VCaP (cell line): ENCODE results near the gene MALRD1.

Source experiments
- H3K27ac ChIP-seq: fragments of 450-650 bp; 2 replicates; pipeline ENCODE4 v1.5.1; 2017
- TF ChIP-seq, protein P1 (sequence below): fragments of 450-650 bp; conservative IDR thresholded peaks from 2 replicates; pipeline ENCODE4 v1.5.1; 2017; ENCODE audit warnings: mild to moderate bottlenecking, moderate library complexity

Gene MALRD1

DNA sequence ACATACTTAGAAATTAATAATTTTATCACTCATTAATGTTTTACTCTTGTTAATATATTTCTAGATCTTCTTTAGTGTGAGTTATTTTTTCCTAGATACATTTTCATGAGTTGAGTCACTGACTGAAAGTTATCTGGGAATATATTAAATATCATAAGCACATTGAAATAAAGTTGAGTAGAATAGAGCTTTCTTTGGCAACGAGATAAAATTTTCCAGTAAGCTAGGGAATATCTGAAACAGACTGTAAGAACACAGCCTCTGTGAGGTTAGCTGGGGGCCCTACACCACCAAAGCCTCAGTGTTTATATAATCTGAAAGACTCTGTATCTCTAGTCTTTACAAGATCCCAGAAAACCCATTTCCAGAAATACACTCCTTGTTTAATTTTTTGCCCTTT, 419.8 kb downstream of the MALRD1 start:
- no peak overlapping the region for H3K27ac ChIP-seq
- TF ChIP-seq, protein P1, sequence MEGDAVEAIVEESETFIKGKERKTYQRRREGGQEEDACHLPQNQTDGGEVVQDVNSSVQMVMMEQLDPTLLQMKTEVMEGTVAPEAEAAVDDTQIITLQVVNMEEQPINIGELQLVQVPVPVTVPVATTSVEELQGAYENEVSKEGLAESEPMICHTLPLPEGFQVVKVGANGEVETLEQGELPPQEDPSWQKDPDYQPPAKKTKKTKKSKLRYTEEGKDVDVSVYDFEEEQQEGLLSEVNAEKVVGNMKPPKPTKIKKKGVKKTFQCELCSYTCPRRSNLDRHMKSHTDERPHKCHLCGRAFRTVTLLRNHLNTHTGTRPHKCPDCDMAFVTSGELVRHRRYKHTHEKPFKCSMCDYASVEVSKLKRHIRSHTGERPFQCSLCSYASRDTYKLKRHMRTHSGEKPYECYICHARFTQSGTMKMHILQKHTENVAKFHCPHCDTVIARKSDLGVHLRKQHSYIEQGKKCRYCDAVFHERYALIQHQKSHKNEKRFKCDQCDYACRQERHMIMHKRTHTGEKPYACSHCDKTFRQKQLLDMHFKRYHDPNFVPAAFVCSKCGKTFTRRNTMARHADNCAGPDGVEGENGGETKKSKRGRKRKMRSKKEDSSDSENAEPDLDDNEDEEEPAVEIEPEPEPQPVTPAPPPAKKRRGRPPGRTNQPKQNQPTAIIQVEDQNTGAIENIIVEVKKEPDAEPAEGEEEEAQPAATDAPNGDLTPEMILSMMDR = no peak

DNA sequence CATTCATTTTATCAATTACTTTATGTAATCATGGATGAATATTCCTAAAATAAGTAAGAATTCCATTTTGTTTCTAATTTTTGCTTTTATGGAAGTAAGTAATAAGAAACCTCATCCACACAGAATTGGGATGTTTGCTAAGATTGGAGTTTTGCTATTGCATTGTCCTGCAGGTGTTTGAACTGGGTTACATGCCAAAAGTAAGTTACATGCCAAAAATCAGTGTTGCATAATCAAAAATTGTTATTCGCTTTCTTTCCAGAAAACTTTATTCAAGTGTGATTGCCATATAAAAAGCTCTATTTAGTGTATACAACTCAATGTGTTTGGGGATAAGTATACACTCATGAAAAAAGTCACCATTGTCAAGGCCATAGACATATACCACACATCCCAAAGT, 420.9 kb downstream of the MALRD1 start:
- H3K27ac ChIP-seq = no peak overlapping the region
- TF ChIP-seq, protein P1 = no peak

DNA sequence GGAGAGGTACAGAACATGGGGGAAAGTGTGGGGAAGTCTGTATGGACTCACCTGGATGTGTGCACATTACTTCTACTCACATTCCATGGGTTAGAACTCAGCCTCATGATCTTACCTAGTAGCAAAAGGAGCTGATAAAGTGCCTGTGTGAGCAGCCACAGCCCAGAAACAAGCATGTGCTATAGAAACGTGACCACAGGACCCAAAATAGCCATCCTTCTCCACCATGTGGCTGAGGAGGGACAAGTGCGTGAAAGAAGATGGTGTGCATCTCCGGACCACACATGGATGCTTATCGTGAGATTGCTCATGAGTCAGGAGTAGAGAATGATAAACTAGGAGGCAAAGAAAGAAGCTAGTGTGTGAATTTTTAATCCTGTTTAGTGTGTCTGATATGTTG, 431.3 kb downstream of the MALRD1 start:
- no peak overlapping the region for H3K27ac ChIP-seq
- TF ChIP-seq, protein P1 = no peak

DNA sequence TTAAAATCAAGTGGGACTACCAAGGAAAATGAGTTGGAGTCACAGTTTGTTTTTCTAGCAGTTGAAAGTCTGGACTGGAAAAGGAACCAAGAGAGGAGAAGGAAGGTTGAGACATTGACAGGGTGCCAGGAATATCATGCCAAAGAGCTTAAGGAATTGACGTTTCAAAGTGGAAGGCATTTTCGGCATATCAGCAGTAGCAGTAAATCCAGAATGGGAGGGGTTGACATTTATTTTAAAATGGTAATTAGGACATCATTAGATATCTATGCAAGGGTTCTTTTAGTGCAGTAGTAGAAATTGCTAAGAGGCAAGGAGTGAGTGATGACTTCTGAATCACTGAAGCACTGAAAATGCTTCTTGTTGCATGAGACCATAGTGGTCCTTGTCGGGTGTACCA, 431.8 kb downstream of the MALRD1 start:
- TF ChIP-seq, protein P1 = no peak
- H3K27ac ChIP-seq = no peak overlapping the region

DNA sequence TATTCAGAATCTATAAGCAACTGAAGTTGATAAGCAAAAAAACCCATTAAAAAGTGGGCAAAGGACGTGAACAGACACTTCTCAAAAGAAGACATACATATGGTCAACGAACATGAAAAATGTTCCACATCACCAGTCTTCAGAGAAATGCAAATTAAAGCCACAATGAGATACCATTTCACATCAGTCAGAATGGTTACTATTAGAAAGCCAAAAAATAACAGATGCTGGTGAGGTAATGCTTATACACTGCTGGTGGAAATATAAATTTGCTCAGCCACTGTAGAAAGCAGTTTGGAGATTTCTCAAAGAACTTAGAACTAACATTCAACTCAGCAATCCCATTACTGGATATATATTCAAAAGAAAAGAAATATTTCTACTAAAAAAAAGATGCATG, 434.8 kb downstream of the MALRD1 start:
- no peak overlapping the region for H3K27ac ChIP-seq
- TF ChIP-seq, protein P1 = no peak

DNA sequence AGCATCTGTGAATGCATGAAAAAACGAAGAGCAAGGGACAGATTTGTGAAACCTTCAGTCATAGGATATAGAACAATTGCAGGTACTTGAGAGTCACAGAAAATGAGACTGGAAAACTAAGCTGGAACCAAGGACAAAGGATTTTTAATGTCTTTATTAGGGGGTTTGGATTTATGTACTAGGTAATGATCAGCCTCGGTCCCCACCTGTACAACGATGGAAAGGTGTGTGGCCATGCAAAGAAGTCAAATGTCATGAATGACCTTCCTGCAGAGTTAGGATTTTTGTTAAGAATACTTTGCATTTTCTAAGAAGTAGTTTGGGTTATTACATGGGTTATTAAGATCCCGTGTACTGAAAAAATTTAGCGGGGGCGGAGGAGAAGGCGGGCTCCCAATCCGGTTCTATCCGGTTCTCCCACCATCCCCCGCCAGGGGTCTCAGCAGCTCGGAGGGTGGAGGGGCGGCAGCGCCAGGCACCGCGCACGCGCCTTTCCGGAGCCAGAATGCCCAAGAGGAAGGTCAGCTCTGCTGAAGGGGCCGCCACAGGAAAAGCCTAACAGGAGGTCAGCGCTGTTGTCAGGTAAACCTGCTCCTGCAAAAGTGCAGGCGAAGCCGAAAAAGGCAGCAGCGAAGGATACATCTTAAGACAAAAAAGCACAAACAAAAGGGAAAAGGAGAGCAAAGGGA, 440.1 kb downstream of the MALRD1 start:
- no peak overlapping the region for H3K27ac ChIP-seq
- TF ChIP-seq, protein P1 = no peak

DNA sequence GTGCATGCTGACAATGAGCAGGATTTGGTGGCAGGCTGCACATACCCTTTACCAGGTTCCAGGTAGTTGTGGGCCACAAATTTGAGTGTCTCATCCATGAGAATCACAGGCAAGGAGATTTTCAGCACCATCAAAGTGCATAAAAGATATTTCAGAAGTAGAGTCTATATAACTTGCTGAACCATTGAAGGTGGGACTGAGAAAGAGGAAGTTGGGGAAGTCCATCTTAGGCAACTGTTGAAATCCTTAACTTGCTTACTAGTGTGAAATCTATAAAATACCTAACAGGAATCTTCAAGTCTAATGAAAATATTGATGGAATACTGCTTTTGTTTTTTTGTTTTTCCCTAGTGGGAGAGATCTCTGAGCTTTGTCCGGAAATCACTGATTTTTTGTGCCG, 442.6 kb downstream of the MALRD1 start:
- no peak overlapping the region for H3K27ac ChIP-seq
- TF ChIP-seq, protein P1 = no peak
